ENCODE measurements around the gene BCAP29.
A peak's percentile ranks its signal among the peaks of the same experiment; 100 is the strongest.
"Not testable (repeated sequence)": the region's sequence is repeated elsewhere in the genome, so short reads cannot be mapped to it uniquely, and the experiment has no call there.

BCAP29 gene, protein sequence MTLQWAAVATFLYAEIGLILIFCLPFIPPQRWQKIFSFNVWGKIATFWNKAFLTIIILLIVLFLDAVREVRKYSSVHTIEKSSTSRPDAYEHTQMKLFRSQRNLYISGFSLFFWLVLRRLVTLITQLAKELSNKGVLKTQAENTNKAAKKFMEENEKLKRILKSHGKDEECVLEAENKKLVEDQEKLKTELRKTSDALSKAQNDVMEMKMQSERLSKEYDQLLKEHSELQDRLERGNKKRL

GRCh38 chr7:107579885-107580715, at the start of gene BCAP29:
TSS of gene BCAP29 (plus strand) at chr7:107580246. CDS start at chr7:107580773, 527 bp downstream.
- DNase-seq = peak; percentile 89

- DNase-seq = no peak
Observed at GRCh38 chr7:107530751-107531150, 49.3 kb upstream of the BCAP29 start.

DNA sequence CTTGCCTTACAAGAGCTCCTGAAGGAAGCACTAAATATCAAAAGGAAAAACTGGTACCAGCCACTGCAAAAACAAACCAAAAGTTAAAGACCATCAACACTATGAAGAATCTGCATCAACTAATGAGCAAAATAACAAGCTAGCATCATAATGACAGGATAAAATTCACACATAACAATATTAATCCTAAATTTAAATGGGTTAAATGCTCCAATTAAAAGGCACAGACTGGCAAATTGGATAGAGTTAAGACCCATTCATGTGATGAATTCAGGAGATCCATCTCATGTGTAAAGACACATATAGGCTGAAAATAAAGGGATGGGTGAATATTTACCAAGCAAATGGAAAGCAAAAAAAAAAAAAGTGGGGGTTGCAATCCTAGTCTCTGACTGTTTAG, 45.9 kb upstream of the BCAP29 start:
- DNase-seq = no peak

DNA sequence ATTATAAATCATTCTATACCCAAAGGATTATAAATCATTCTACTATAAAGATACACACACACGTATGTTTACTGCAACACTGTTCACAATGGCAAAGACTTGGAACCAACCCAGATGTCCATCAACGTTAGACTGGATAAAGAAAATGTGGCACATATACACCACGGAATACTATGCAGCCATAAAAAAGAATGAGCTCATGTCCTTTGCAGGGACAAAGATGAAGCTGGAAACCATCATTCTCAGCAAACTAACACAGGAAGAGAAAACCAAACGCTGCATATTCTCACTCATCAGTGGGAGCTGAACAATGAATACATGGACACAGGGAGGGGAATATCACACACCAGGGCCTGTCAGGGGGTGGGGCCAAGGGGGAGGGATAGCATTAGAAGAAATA, 42.8 kb upstream of the BCAP29 start:
- DNase-seq = not testable (repeated sequence)

GRCh38 chr7:107538001-107538400, 42.0 kb upstream of the BCAP29 start:
- no peak for DNase-seq

- DNase-seq = no peak
Observed at GRCh38 chr7:107543338-107543993, 36.6 kb upstream of the BCAP29 start.

- DNase-seq = no peak
Observed at GRCh38 chr7:107544848-107545591, 35.0 kb upstream of the BCAP29 start.

DNA sequence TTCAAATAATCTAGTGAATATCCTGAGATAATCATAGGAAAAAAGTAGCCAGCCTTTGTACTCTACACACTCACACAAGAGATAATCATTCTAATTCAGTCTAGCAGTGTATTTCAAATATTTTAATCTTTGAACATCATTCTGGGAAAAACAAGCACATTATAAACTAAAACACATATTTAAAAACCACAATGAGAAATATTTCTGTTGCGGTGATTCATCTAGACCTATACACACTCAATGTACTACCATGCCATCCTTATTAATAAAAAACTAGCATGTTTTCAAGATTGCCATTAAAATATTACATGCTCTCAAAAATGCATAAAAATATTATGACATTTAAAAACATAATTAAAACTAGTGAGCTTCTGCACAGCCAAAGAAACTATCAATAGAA, 28.1 kb upstream of the BCAP29 start:
- no peak for DNase-seq

GRCh38 chr7:107555893-107556292, 24.2 kb upstream of the BCAP29 start:
- no peak for DNase-seq

- DNase-seq = no peak
Observed at GRCh38 chr7:107559864-107560263, 20.2 kb upstream of the BCAP29 start.

GRCh38 chr7:107560898-107561516, 19.0 kb upstream of the BCAP29 start:
- no peak for DNase-seq

DNA sequence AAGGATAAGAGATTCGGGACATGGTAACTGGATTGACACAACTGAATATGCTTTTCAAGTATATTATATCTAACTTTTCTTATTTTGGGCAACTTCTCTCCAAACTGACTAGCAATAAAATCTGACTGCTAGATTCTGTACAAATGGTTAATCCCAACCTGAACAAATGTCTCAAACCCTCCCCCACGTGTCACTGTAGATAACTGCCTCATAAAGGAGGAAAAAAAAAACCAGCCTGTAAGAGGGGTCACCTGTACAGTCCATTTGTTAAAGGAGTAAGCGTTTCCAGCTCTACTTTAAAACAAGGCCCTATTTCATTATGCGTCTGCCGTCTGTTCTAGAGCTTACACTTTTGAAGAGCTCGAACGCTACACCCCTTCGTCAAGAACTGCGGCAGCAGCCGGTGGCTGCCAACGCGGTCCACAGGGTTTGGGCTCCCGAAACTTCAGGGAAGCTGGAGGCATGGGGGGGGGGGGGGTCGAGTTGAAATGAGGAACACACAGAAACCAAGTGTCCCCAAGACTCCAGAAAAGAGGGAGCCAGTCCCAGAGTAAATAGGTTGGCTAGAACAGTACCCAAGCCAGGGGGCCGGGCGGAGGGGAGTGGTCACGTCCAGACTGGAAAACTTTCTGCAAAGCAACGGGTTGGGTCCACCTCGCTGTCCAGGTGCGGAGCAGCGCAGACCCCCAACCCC, 16.8 kb upstream of the BCAP29 start:
- DNase-seq = no peak

- peak; percentile 96 for DNase-seq
Observed at GRCh38 chr7:107563775-107564552, 16.1 kb upstream of the BCAP29 start, which contains the start of the genes COG5 and DUS4L. TSS of gene COG5 (minus strand) at chr7:107563920. CDS start at chr7:107563896, 24 bp downstream. TSS of gene DUS4L (plus strand) at chr7:107563971. CDS start at chr7:107567071, 3,100 bp downstream.

DNA sequence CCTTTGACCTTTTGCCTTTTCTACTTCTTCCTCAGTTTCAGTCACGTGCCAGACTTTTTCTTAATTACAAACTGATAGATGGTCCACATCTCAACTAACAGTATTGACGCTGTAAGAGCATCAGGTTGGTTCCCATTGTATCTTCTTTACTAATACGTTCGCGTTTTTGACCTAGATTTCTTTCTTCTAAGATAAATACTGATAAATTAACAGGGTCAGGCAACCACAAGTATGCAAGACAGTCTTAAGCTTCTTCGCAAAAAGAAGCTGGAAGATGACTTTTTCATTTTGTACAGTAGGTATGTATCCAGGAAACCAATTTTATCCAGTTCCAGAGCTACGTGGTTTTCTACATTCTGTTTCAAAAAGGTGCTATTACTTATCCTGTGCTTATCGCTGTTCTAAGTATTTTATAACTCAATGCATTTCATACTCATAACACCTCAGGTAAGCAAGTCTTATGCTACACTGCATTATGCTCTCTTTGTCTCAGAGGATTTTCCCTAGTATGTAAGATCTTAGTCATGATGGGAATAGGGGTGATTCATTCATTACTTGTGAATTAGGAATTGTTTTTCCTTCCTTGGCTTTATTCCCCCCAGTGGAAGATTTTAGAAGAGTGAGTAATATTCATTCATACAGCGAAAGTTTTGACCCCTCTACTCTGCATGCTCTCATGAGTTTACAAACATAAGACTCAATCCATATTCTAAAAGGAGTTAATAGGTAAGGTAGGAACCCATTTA, 15.3 kb upstream of the BCAP29 start:
- DNase-seq = peak; percentile 8

GRCh38 chr7:107570298-107570697, 9.7 kb upstream of the BCAP29 start:
- DNase-seq = no peak

- no peak for DNase-seq
Observed at GRCh38 chr7:107573537-107573936, 6.5 kb upstream of the BCAP29 start.

DNA sequence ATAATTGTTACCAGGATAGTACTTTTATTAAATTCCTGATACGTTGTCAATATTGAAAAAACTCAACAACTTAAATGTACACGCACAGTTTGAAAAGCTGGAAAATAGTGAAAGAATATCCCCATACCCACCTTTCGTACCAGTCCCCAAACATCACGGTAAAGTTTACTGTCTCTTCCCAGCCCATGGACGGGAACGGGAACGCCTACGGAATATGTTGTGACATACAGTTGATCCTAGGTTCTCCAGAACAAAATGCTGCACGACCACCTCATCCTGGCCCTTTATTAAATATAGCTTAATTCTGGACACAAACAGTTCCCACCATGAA, 527 bp upstream of the BCAP29 start:
- no peak for DNase-seq

DNA sequence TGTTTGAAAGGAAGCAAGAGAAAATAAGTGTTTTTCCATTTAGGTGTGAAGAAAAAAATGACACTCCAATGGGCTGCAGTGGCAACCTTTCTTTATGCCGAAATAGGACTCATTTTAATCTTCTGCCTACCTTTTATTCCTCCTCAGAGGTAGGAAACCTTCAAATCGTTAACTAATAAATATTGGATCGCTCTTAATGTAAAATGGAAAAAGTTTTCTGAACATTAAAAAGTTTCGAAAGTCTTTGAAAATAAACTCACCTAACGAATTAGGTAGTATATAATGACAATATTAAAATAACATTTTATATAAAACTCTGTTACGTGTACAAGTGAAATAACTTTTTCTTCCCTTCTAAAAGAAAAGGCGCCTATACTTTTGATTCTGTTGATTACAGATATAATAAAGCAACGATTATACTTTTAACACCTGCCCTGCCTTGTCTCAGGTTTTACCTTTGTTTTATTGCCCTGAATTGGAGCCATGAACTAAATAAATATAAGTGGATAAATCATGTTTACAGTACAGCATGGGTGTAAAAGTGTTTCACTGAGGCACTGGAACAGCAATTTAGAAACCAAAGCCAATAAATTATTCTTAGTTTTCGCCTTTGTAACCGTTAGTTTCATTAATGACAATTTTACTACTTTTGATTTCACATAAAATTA, 804 bp downstream of the BCAP29 start:
- no peak for DNase-seq

- DNase-seq = no peak
Observed at GRCh38 chr7:107581387-107582013, 1.5 kb downstream of the BCAP29 start.
